OCI-LY3 (cell line): ENCODE measurements around the gene FBN3.

Experiments used
- CTCF ChIP-seq: fragments of 200-600, 300-600 bp; sonication (generic); IDR thresholded peaks from 2 replicates; pipeline ENCODE4 v1.5.1; 2014; ENCODE audit warnings: antibody characterized with exemption, low read length, low read depth
- EZH2phosphoT487 ChIP-seq: fragments of 200-600 bp; shearing (Covaris generic); IDR thresholded peaks from 2 replicates; pipeline ENCODE4 v1.6.1; 2018; ENCODE audit warnings: antibody characterized with exemption, mixed run types, low read depth

GRCh38 chr19:8056533-8056932 lies 92.9 kb downstream of the FBN3 start:
- TF ChIP-seq CTCF (no peak), EZH2phosphoT487 (no peak)
